Putamen (tissue), 1 donor: ENCODE data around the gene RIPK3.
"Not testable (repeated sequence)": the region's sequence is repeated elsewhere in the genome, so short reads cannot be mapped to it uniquely, and the experiment has no call there.

Experiments
- DNase-seq: peaks from one replicate; pipeline ENCODE4 v3.0.0-alpha.2; 2016; ENCODE audit warnings: low spot score

The RIPK3 gene

GRCh38 chr14:24369463-24369862 lies 29.7 kb upstream of the RIPK3 start:
- no peak for DNase-seq

- DNase-seq, result no peak
Observed at GRCh38 chr14:24368562-24369252, 28.9 kb upstream of the RIPK3 start.

- DNase-seq, result no peak
Observed at GRCh38 chr14:24368212-24368561, 28.4 kb upstream of the RIPK3 start.

GRCh38 chr14:24367514-24368211 lies 27.9 kb upstream of the RIPK3 start, which contains the start of gene NFATC4:
NFATC4 (plus strand) TSS chr14:24368184; CDS start chr14:24368341, 157 bp downstream.
- peak; percentile 36 for DNase-seq

- peak; percentile 61 for DNase-seq
Observed at GRCh38 chr14:24366721-24367513, 27.1 kb upstream of the RIPK3 start.

- no peak for DNase-seq
Observed at GRCh38 chr14:24366413-24366720, 26.6 kb upstream of the RIPK3 start.

- DNase-seq, result no peak
Observed at GRCh38 chr14:24365600-24366412, 26.0 kb upstream of the RIPK3 start.

GRCh38 chr14:24364841-24365240 lies 25.1 kb upstream of the RIPK3 start:
- DNase-seq, result no peak

- no peak for DNase-seq
Observed at GRCh38 chr14:24363401-24363800, 23.6 kb upstream of the RIPK3 start.

- no peak for DNase-seq
Observed at GRCh38 chr14:24362241-24362960, 22.6 kb upstream of the RIPK3 start.

- DNase-seq, result no peak
Observed at GRCh38 chr14:24361326-24361725, 21.5 kb upstream of the RIPK3 start.

GRCh38 chr14:24360281-24360680 lies 20.5 kb upstream of the RIPK3 start:
- no peak for DNase-seq

GRCh38 chr14:24356208-24356607 lies 16.4 kb upstream of the RIPK3 start:
- DNase-seq, result no peak

- DNase-seq, result no peak
Observed at GRCh38 chr14:24355009-24355408, 15.2 kb upstream of the RIPK3 start.

- not testable (repeated sequence) for DNase-seq
Observed at GRCh38 chr14:24354482-24354825, 14.7 kb upstream of the RIPK3 start.

- DNase-seq, result no peak
Observed at GRCh38 chr14:24353559-24354481, 14.0 kb upstream of the RIPK3 start.

GRCh38 chr14:24351517-24351916 lies 11.7 kb upstream of the RIPK3 start:
- DNase-seq, result no peak

- no peak for DNase-seq
Observed at GRCh38 chr14:24349742-24350141, 10.0 kb upstream of the RIPK3 start.

- no peak for DNase-seq
Observed at GRCh38 chr14:24348186-24348585, 8.4 kb upstream of the RIPK3 start.

- no peak for DNase-seq
Observed at GRCh38 chr14:24347134-24347533, 7.3 kb upstream of the RIPK3 start.
